ENCODE data around the gene KIAA0232. TPM values are rescaled to one million over a fixed set of nuclear protein-coding genes. Genes with fewer than 3 reads are reported as not detected.
"Not testable (repeated sequence)": the region's sequence is repeated elsewhere in the genome, so short reads cannot be mapped to it uniquely, and the experiment has no call there.

Gene KIAA0232
- total RNA-seq, 1 donor from 2014 or later, result 32.1 TPM

DNA sequence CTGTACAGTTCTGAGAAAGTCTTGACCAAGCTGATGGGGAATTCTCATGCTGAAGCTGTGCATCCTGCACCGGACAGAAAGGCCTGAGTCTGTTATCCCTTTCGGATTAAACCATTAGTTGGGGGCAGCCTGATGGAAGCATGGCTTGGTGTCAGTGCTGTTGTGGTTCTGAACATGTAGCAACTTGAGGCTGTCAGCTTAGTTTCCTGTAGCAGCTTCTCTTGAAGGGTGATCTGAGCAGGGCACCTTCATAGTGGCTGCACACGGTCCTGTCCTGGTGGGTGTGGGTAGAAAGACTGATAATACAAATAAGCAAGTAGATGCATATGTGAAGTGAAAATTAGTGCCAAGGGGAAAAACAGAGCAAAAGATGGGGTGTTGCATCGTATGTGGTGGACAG is 11.7 kb downstream of the KIAA0232 start:
- no peaks in the 10 kb centered on the region for H3K27me3 ChIP-seq (ENCODE audit: control insufficient read depth, insufficient read depth, low read length)
- TF ChIP-seq, protein P1, sequence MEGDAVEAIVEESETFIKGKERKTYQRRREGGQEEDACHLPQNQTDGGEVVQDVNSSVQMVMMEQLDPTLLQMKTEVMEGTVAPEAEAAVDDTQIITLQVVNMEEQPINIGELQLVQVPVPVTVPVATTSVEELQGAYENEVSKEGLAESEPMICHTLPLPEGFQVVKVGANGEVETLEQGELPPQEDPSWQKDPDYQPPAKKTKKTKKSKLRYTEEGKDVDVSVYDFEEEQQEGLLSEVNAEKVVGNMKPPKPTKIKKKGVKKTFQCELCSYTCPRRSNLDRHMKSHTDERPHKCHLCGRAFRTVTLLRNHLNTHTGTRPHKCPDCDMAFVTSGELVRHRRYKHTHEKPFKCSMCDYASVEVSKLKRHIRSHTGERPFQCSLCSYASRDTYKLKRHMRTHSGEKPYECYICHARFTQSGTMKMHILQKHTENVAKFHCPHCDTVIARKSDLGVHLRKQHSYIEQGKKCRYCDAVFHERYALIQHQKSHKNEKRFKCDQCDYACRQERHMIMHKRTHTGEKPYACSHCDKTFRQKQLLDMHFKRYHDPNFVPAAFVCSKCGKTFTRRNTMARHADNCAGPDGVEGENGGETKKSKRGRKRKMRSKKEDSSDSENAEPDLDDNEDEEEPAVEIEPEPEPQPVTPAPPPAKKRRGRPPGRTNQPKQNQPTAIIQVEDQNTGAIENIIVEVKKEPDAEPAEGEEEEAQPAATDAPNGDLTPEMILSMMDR (IDR thresholded peaks at IDR 0.05; ENCODE audit: insufficient read depth, low read length, poor library complexity, severe bottlenecking), result no peak
- no peaks in the 10 kb centered on the region for H3K36me3 ChIP-seq (ENCODE audit: control insufficient read depth, insufficient read depth, low read length)
- H3K4me3 ChIP-seq (ENCODE audit: low read depth, low read length), result no peak overlapping the region
- no peak for DNase-seq (ENCODE audit: low read depth)

DNA sequence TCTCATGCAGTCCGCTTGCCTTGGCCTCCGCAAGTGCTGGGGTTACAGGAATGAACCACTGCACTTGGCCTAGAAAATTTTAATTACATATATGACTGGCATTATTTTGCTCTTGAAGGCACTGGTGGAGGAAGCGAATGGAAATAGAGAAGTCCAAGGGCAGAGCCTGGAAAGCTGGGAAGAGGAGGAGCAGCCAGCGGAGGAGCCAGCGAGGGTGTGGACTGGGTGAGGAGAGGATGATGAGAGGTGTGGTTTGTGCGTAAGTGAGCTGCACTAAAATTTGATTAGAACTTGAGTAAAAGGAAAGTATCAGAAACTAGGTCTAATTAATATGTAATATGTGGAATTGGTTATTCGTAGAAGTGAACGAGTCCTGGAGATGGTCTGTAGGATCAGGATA is 13.3 kb downstream of the KIAA0232 start:
- no peaks in the 10 kb centered on the region for H3K36me3 ChIP-seq (ENCODE audit: control insufficient read depth, insufficient read depth, low read length)
- no peak overlapping the region for H3K4me3 ChIP-seq (ENCODE audit: low read depth, low read length)
- no peaks in the 10 kb centered on the region for H3K27me3 ChIP-seq (ENCODE audit: control insufficient read depth, insufficient read depth, low read length)
- no peak for DNase-seq (ENCODE audit: low read depth)
- TF ChIP-seq, protein P1 (IDR thresholded peaks at IDR 0.05; ENCODE audit: insufficient read depth, low read length, poor library complexity, severe bottlenecking), result no peak

DNA sequence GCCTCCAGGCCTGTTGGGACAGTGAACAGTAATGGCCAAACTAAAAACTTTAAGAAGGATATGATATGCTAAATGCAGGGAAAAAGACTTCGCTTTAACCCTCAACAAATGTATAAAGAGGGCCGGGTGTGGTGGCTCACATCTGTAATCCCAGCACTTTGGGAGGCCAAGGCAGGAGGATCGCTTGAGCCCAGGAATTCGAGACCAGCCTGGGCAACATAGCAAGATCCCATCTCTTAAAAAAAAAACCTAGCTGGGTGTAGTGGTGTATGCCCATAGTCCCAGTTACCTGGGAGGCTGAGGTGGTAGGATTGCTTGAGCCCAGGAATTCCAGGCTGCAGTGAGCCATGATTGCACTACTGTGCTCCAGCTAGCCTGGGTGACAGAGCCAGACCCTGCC is 14.8 kb downstream of the KIAA0232 start:
- not testable (repeated sequence) for DNase-seq (ENCODE audit: low read depth); H3K4me3 ChIP-seq (ENCODE audit: low read depth, low read length); H3K27me3 ChIP-seq (ENCODE audit: control insufficient read depth, insufficient read depth, low read length); H3K36me3 ChIP-seq (ENCODE audit: control insufficient read depth, insufficient read depth, low read length)

DNA sequence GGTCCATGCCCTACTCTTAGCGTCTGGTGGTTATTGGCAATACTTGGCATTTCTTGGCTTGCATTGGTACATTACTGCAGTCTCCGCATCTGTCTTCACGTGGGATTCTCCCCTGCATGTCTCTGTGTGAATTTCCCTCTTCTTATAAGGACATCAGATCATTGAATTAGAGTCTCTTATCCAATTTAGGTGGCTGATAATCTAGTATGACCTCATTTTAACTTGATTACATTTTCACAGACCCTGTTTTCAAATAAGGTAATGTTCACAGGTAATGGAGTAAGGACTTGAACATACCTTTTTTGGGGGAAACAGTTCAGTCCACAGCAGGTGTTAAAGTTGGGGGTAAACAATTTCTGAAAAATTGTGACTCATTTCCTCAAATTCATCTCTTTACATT is 16.6 kb downstream of the KIAA0232 start:
- no peaks in the 10 kb centered on the region for H3K36me3 ChIP-seq (ENCODE audit: control insufficient read depth, insufficient read depth, low read length)
- no peak for DNase-seq (ENCODE audit: low read depth)
- TF ChIP-seq, protein P1 (IDR thresholded peaks at IDR 0.05; ENCODE audit: insufficient read depth, low read length, poor library complexity, severe bottlenecking), result no peak
- H3K27me3 ChIP-seq (ENCODE audit: control insufficient read depth, insufficient read depth, low read length), result no peaks in the 10 kb centered on the region
- H3K4me3 ChIP-seq (ENCODE audit: low read depth, low read length), result no peak overlapping the region

DNA sequence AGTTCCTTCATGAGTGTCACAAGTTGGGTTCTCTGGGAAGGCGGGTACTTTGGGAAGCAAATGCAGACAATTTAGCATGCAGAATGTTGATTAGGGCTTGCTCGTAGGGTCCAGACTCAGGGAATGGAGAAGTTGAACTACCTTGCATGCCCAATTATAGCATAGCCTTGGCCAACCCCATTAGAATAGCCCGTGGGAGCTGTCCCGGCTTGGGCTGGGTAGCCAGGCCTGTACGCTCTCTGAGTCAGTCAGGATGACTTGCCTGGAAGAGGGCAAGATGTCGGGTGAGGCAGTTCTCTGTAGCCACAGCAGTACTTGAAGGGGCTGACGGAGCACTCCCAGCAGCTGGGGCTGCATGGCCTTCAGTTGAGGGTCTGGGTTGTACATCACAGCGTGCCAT is 19.5 kb downstream of the KIAA0232 start:
- no peaks in the 10 kb centered on the region for H3K27me3 ChIP-seq (ENCODE audit: control insufficient read depth, insufficient read depth, low read length)
- TF ChIP-seq, protein P1 (IDR thresholded peaks at IDR 0.05; ENCODE audit: insufficient read depth, low read length, poor library complexity, severe bottlenecking), result no peak

DNA sequence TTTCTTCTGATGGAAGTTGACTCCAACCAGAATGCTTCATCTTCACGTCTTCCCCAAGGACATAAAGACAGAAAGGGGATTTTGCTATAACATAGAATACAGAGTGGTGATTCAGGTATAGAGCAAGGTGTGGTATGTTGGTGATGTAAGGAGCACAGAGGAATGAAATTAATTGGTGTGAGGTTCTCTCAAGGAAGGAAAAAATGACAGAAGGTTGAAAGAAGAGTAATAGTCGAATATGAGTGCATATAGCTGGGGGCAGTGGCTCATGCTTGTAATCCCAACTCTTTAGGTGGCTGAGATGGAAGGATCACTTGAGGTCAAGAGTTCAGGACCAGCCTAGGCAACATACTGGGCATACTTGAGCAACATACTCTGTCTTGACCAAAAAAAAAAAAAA is 20.1 kb downstream of the KIAA0232 start:
- no peak overlapping the region for H3K4me3 ChIP-seq (ENCODE audit: low read depth, low read length)
- H3K27me3 ChIP-seq (ENCODE audit: control insufficient read depth, insufficient read depth, low read length), result no peaks in the 10 kb centered on the region
- no peak for DNase-seq (ENCODE audit: low read depth)
- TF ChIP-seq, protein P1 (IDR thresholded peaks at IDR 0.05; ENCODE audit: insufficient read depth, low read length, poor library complexity, severe bottlenecking), result no peak
- H3K36me3 ChIP-seq (ENCODE audit: control insufficient read depth, insufficient read depth, low read length), result no peaks in the 10 kb centered on the region

More for the DNA sequence above, 19.5 kb downstream of the KIAA0232 start:
- no peak for DNase-seq (ENCODE audit: low read depth)
- Histone ChIP-seq H3K4me3 (ENCODE audit: low read depth, low read length) (no peak overlapping the region), H3K36me3 (ENCODE audit: control insufficient read depth, insufficient read depth, low read length) (no peaks in the 10 kb centered on the region)

All from kidney epithelial cell (primary cell).